HG02840 (cell line): Measurements from ENCODE around the gene UMAD1.

Experiments
- ATAC-seq: cut with Tn5 transposase; IDR thresholded peaks from one replicate; pipeline ENCODE4 v1.9.1; 2021; ENCODE audit warnings: mild to moderate bottlenecking, moderate library complexity, moderate number of reproducible peaks; ENCODE audit not compliant: unreplicated experiment, low FRiP score

Gene UMAD1

DNA sequence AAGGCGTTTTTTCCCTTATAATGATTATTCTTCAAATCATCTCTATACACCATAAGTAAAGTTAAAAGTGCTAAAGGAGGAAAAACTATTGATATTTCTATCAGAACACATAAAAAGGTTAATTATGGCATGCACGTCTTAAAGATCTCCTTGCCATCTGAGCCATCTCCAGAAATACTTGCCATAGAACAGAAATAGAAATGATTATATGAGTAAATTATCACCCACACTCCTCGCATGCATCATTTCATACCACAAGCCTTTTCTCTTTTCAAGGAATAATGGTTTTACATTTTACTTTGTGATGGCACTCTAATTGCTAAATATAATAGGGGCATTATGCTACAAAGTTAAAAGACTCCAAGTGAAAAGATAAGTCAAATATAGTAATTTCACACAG, 272.4 kb downstream of the UMAD1 start:
- no peak for ATAC-seq

DNA sequence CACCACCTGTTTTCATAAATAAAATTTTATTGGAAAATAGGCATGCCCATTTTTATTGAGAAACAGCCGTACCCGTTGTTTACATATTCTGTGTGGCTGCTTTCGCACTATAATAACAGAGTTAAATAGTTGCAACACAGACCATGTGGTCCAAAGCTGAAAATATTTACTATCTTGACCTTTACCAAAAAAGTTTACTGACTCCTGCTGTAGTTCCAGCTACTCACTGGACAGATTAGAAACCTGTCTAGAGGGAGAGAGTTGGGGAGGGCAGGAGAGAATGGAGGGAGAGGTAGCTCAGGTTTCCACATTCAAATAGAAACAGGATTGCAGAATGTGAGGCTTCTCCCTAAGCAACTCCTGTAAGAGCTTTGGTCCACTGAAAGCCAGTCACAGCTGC, 273.0 kb downstream of the UMAD1 start:
- no peak for ATAC-seq

DNA sequence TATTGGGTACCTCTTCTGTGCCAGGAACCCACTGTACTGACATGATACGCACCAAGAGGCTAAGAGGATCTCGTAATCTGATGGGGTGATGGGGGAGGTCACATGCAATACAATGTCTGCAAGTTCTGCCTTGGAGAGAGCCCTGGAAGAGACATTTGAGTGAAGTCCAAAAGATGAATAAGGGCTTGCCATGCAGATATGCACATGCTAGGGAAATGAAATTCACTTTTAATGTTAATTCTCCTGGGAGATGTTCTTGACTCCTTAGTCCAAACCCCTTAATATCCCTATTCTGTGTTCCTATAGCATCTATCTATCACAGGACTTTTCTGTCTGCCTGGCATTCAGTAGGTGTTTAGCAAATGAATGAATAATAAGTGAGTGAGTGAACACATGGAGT, 274.0 kb downstream of the UMAD1 start:
- ATAC-seq: no peak

DNA sequence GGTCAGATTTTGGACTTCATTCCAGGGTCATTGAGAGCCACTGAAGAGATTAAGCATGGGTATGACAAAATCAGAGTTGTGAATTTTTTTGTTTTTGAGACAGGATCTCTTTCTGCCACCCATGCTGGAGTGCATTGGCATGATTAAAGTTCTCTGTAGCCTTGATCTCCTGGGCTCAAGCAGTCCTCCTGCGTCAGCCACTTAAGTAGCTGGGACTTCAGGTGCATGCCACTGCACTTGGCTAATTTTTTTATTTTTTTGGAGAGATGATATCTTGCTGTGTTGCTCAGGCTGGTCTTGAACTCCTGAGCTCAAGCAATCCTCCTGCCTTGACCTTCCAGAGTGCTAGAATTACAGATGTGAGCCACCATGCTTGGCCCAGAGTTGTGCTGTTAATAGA, 275.5 kb downstream of the UMAD1 start:
- no peak for ATAC-seq

DNA sequence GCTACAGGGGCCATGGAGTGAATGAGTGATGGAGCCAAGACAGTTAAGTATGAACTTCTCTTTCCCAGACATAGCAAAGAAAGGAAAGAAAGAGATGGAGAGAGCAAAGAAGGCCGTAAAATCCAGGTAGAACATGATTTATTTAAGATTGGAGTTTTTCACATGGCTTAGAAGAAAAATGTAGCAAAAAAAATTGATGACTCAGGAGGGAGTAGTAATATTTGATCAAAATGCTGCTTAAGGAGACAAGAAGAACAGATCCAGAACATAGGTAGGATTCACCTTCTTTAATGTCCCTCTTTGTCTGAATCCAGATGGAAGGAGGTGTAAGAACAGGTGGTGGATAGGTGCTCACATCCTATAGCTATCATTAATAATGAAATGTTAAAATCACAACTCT, 277.0 kb downstream of the UMAD1 start:
- no peak for ATAC-seq

DNA sequence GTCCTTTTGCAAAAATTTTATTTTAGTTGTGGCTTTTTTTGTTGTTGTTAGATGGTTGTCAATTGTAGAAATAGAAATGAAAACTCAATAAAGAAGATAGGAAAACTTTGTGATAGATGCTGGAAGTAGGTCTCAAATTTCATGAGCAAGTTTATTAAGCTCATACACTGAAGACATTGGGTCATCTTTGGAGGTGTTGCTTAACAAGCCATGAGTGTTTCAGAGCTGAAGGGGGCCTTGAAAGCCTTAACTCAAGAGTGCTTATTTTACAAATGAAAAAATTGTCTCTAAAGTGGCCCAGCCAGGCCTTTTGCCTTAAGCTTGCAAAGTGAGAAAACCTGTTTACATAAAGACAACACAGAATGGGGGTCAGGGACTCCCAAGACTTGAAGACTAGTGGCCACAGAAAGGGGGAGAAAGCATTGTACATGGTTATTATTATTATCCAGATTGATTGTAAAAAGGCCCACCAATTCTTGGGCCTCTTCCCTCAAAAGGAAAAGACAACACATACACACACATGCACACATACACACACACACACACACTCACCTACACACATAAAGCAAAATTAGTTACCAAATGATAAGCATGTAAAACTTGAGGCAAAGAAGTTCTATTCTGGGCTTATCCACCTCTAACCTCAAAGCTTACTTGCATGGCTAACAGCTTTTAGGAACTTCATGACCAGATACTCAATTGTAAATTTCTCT, 278.3 kb downstream of the UMAD1 start:
- ATAC-seq: no peak

DNA sequence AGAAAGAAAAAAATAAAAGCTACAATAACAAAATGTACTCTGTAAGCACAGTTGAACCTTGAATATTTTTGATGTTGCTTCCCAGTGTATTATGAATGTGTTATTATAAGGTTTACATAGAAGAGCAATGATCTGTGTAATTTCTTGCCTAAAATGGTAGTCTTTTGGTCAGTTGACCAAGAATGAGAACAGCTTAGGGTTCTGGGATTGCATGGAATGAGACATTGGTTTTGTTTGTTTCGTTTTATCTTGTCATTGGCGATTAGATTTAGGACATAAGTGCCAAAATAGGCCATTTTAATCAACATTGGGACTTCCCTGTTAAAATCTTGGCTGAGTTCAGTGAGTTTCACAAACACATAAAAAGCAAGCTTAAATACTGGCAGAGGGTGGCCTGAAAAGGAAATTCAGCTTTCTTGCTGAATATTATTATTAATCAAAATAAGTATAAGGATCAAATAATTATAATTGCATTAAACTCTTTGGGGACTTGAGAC, 278.9 kb downstream of the UMAD1 start:
- ATAC-seq: no peak

DNA sequence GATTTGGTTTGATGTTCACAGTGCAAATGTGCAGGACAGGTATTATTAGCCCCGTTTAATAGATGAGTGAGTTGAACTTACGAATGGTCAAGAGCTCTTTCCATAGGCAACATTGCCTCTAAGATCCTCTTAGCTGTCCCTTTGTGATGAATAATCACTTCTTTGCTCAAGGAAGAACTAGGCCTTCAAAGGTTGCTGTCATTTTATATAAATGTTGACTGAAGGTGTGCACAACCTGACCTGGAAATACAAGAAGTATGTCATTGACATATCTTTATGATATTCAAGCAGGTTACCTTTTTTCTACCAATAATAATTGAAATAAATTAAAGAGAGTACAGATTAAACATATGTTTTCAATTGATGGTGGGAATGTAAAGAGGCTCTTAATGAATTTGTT, 279.5 kb downstream of the UMAD1 start:
- no peak for ATAC-seq

DNA sequence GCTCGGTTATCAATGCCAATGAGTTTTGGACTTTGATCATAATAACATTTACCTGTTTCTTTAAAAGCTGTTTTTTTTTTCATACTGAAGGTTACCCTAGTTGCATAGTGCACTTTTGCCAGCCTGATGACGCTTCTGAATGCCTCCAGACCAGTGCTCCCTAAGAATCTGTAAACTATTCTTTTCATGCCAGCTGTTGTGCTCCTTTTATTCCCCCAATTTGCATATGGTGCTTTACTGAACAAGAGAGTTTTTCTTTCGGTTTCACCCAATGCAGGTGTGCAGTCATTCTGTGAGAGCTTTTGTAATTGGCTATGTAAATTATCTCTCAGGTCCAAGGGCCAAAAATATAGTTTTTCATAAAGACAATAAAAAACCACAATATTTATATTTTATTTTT, 279.9 kb downstream of the UMAD1 start:
- ATAC-seq: peak; percentile 88

DNA sequence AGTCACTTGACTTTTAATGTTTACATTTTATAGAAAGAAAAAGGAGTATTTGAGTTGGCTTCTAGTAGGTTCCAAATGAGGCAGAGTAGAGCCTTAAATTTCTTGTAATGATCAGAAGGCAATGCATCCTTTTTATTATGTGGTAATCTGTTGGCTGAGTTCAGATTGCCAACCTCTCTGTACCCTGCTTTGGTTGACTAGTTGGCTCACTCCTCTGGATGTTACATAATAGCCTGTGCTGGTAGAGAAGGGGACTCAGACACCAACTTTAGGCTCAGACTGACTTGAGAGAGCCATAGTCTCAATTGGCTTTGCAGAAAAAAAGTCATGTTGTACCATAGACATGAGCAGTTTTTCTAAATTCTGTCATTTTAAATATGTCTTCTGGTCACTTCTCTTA, 281.3 kb downstream of the UMAD1 start:
- ATAC-seq: no peak

DNA sequence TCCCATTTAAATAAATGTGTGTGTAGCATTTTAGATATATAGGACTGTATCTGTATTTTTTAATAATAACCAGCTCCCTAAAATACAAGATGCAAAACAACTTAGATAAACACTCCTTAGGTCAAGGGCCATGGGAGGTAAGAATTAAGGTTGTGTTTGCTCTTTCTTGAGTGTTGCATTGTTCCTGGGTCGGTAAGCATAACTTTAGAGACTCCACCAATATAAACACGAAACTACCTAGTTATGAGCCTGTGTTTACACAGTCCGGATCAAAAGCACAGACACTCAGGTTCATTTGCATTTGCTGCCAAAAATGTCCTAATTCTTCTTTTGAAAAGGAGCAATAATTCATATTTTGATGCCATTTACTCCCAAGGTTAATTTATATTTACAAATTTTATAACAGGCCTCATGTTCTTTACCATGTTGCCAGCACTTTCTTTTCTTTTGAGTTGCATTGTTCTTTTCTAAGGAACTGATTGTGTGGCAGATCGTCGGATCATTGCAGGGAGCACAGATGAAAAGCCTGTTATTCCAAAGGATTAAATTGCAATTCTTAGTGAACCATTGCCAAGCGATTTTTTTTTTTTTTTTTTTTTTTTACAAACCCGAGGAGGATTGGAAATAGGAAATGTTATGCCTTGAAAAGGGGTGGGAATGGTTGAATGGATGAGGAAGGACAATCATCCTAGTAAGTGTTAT, 282.3 kb downstream of the UMAD1 start:
- ATAC-seq: no peak

DNA sequence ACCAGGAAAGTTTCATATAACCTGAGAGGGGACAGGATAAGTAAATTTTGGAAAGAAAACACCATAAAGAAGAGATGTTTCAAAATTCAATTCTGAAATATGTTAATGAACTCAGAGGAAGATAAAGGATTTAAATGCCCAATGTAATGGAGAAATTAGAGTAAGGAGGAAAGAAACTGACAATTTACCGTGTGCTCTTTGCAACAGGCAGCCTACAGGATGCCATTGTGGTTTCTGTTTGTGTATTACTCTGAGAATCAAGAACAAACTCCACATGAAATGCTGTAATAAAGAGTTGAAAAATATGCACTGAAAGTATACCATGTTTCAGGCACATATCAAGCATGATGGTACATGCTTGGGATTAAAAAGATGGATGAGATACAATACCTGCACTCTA, 283.3 kb downstream of the UMAD1 start:
- ATAC-seq: no peak

DNA sequence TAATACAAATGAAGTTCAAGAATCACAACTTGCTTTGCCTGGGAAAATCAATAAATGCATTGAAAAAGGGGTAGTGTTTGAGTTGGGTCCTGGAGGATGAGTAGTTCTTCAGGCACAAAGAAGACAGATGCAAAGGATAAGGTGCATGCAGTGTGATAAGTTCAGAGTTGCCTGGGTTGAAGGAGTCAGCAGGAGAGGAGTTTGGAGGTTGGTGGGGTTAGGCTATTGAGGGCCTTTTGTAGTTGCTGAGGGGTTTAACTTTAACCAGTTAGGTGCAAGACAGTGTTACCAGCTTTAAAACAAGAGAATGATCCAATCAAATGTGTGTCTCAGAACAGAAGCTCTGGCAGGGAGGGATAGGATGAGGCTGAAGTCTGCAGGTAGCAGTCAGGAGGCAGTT, 283.8 kb downstream of the UMAD1 start:
- ATAC-seq: no peak
